ENCODE measurements around the gene GALK2. TPM values are rescaled to one million over a fixed set of nuclear protein-coding genes. Genes with fewer than 3 reads are reported as not detected.

GALK2 gene
- polyA plus RNA-seq, 2 of the 4 experiments (the other 2 are of a cell fraction): 26.8 to 40.5 TPM

DNA sequence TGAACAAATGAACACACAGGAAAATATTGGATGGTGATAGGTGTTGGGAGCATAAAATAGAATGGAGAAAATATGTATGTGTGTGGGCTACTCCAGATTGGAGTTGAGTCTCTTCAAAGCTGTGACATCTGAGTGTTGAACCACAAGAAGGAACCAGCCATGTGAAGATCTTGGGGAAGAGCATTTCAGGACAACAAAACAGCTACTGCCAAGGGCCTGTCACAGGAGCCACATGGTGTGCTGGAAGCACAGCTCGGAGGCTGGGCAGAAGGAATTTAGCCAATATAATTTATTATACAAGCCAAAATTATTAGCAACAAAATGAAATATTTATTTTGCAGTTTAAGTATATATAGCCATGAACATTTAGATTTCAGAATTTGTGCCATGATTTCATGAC is 144.7 kb downstream of the GALK2 start:
- H3K4me2 ChIP-seq: no peak overlapping the region
- POLR2A ChIA-PET: no interaction called here
- ATAC-seq (no peak), FAIRE-seq (no peak), DNase-seq (ENCODE audit: low read depth in 1 of 2, low spot score in 1 of 2) (no peak)
- no peaks in the 10 kb centered on the region for H3K9me3 ChIP-seq
- no peak overlapping the region for H3K4me3 ChIP-seq
- no peak overlapping the region for H3K27ac ChIP-seq
- CTCF ChIA-PET: no interaction called here
- H3K4me1 ChIP-seq: peaks cover 5% of the 10 kb centered on the region; the same call in 1 of the 3 replicates
- WGBS (ENCODE audit: missing lambda C conversion rate): 88% methylated on average over 1 of the region's 1 CpG
- TF ChIP-seq RNF2 (IDR thresholded peaks at IDR 0.05; ENCODE audit: borderline replicate concordance, low read depth) (no peak), JUNB (IDR thresholded peaks at IDR 0.05) (no peak), MAZ (IDR thresholded peaks at IDR 0.05; ENCODE audit: borderline replicate concordance, low read depth, low read length) (no peak), KDM1A (IDR thresholded peaks at IDR 0.05; ENCODE audit: low read depth) (no peak), EHMT2 (IDR thresholded peaks at IDR 0.05; ENCODE audit: low read depth) (no peak), RCOR1 (IDR thresholded peaks at IDR 0.05; ENCODE audit: low read depth, low read length) (no peak), NR3C1 (IDR thresholded peaks at IDR 0.05) (no peak), POLR2A (IDR thresholded peaks at IDR 0.05; ENCODE audit: low read length) (no peak), PHF8 (IDR thresholded peaks at IDR 0.05; ENCODE audit: borderline replicate concordance, low read depth) (no peak), HOXB5 (CRISPR knock-in tag; IDR thresholded peaks at IDR 0.05) (no peak), HOXB13 (CRISPR knock-in tag; IDR thresholded peaks at IDR 0.05; ENCODE audit: low read depth) (no peak), RARB (CRISPR knock-in tag; IDR thresholded peaks at IDR 0.05) (no peak)
- TF ChIP-seq, protein P1, sequence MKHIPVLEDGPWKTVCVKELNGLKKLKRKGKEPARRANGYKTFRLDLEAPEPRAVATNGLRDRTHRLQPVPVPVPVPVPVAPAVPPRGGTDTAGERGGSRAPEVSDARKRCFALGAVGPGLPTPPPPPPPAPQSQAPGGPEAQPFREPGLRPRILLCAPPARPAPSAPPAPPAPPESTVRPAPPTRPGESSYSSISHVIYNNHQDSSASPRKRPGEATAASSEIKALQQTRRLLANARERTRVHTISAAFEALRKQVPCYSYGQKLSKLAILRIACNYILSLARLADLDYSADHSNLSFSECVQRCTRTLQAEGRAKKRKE (CRISPR knock-in tag; IDR thresholded peaks at IDR 0.05; ENCODE audit: low read depth): no peak
- TF ChIP-seq, protein P2, sequence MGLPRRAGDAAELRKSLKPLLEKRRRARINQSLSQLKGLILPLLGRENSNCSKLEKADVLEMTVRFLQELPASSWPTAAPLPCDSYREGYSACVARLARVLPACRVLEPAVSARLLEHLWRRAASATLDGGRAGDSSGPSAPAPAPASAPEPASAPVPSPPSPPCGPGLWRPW (IDR thresholded peaks at IDR 0.05): no peak
- TF ChIP-seq, protein P3, sequence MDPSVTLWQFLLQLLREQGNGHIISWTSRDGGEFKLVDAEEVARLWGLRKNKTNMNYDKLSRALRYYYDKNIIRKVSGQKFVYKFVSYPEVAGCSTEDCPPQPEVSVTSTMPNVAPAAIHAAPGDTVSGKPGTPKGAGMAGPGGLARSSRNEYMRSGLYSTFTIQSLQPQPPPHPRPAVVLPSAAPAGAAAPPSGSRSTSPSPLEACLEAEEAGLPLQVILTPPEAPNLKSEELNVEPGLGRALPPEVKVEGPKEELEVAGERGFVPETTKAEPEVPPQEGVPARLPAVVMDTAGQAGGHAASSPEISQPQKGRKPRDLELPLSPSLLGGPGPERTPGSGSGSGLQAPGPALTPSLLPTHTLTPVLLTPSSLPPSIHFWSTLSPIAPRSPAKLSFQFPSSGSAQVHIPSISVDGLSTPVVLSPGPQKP (IDR thresholded peaks at IDR 0.05; ENCODE audit: low read depth, low read length): no peak
- TF ChIP-seq, protein P4, sequence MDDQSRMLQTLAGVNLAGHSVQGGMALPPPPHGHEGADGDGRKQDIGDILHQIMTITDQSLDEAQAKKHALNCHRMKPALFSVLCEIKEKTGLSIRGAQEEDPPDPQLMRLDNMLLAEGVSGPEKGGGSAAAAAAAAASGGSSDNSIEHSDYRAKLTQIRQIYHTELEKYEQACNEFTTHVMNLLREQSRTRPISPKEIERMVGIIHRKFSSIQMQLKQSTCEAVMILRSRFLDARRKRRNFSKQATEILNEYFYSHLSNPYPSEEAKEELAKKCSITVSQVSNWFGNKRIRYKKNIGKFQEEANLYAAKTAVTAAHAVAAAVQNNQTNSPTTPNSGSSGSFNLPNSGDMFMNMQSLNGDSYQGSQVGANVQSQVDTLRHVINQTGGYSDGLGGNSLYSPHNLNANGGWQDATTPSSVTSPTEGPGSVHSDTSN (IDR thresholded peaks at IDR 0.05): no peak

DNA sequence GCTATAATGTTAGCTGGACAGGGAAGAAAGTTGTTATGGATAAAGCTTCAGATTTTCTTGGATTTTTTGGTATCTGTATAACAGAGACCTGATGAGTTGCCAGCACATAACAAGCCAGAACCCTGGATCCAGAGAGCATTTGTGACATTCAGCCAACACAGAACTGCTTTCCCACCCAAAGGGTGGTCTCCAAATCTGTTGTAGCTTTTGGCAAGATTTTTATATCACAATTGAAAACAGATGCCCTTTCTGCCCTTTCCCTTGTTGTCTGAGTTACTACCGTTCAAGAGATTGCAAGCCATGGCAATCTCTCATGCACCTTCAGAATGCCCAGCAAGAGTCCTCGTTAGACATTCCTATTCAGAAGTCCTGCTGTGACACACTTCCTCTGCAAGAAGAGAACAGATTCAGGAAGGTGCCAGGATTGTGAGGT is 145.4 kb downstream of the GALK2 start:
- 81% methylated on average over 2 of the region's 2 CpGs for WGBS (ENCODE audit: missing lambda C conversion rate)
- ChIA-PET POLR2A (no interaction called here), CTCF (no interaction called here)
- TF ChIP-seq ZNF302 (CRISPR knock-in tag; IDR thresholded peaks at IDR 0.05): no peak
- no peak for TF ChIP-seq HEYL (CRISPR knock-in tag; IDR thresholded peaks at IDR 0.05)
- TF ChIP-seq GATA3 (IDR thresholded peaks at IDR 0.05; ENCODE audit: borderline replicate concordance): no peak
- TF ChIP-seq, protein P5, sequence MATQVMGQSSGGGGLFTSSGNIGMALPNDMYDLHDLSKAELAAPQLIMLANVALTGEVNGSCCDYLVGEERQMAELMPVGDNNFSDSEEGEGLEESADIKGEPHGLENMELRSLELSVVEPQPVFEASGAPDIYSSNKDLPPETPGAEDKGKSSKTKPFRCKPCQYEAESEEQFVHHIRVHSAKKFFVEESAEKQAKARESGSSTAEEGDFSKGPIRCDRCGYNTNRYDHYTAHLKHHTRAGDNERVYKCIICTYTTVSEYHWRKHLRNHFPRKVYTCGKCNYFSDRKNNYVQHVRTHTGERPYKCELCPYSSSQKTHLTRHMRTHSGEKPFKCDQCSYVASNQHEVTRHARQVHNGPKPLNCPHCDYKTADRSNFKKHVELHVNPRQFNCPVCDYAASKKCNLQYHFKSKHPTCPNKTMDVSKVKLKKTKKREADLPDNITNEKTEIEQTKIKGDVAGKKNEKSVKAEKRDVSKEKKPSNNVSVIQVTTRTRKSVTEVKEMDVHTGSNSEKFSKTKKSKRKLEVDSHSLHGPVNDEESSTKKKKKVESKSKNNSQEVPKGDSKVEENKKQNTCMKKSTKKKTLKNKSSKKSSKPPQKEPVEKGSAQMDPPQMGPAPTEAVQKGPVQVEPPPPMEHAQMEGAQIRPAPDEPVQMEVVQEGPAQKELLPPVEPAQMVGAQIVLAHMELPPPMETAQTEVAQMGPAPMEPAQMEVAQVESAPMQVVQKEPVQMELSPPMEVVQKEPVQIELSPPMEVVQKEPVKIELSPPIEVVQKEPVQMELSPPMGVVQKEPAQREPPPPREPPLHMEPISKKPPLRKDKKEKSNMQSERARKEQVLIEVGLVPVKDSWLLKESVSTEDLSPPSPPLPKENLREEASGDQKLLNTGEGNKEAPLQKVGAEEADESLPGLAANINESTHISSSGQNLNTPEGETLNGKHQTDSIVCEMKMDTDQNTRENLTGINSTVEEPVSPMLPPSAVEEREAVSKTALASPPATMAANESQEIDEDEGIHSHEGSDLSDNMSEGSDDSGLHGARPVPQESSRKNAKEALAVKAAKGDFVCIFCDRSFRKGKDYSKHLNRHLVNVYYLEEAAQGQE (IDR thresholded peaks at IDR 0.05): no peak
- TF ChIP-seq HOXB13 (CRISPR knock-in tag; IDR thresholded peaks at IDR 0.05; ENCODE audit: low read depth): no peak
- no peak for TF ChIP-seq CHD4 (IDR thresholded peaks at IDR 0.05; ENCODE audit: borderline replicate concordance)
- no peak for TF ChIP-seq ZSCAN20 (CRISPR knock-in tag; IDR thresholded peaks at IDR 0.05)
- TF ChIP-seq RNF2 (IDR thresholded peaks at IDR 0.05; ENCODE audit: borderline replicate concordance, low read depth): no peak
- TF ChIP-seq, protein P6, sequence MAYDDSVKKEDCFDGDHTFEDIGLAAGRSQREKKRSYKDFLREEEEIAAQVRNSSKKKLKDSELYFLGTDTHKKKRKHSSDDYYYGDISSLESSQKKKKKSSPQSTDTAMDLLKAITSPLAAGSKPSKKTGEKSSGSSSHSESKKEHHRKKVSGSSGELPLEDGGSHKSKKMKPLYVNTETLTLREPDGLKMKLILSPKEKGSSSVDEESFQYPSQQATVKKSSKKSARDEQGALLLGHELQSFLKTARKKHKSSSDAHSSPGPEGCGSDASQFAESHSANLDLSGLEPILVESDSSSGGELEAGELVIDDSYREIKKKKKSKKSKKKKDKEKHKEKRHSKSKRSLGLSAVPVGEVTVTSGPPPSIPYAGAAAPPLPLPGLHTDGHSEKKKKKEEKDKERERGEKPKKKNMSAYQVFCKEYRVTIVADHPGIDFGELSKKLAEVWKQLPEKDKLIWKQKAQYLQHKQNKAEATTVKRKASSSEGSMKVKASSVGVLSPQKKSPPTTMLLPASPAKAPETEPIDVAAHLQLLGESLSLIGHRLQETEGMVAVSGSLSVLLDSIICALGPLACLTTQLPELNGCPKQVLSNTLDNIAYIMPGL (CRISPR knock-in tag; IDR thresholded peaks at IDR 0.05; ENCODE audit: borderline replicate concordance): no peak
- no peak for TF ChIP-seq FOSL2 (IDR thresholded peaks at IDR 0.05)
- TF ChIP-seq FOSL2 (CRISPR knock-in tag; IDR thresholded peaks at IDR 0.05): no peak
- TF ChIP-seq ZFP36 (IDR thresholded peaks at IDR 0.05; ENCODE audit: borderline replicate concordance, partially characterized antibody): no peak
- TF ChIP-seq PHF8 (IDR thresholded peaks at IDR 0.05; ENCODE audit: borderline replicate concordance, low read depth): no peak
- TF ChIP-seq, protein P7, sequence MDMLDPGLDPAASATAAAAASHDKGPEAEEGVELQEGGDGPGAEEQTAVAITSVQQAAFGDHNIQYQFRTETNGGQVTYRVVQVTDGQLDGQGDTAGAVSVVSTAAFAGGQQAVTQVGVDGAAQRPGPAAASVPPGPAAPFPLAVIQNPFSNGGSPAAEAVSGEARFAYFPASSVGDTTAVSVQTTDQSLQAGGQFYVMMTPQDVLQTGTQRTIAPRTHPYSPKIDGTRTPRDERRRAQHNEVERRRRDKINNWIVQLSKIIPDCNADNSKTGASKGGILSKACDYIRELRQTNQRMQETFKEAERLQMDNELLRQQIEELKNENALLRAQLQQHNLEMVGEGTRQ (IDR thresholded peaks at IDR 0.05): no peak

More for the DNA sequence above, 145.4 kb downstream of the GALK2 start:
- FAIRE-seq (no peak), ATAC-seq (no peak), DNase-seq (ENCODE audit: low read depth in 1 of 2, low spot score in 1 of 2) (no peak)
- H3K27ac ChIP-seq: no peak overlapping the region
- H3K4me1 ChIP-seq: peaks cover 5% of the 10 kb centered on the region; the same call in 1 of the 3 replicates
- no peak overlapping the region for H3K4me3 ChIP-seq
- no peak overlapping the region for H3K4me2 ChIP-seq
- no peaks in the 10 kb centered on the region for H3K9me3 ChIP-seq
